ENCODE results near the gene MYOZ2.

Gene MYOZ2

GRCh38 chr4:119190354-119190753, 54.7 kb downstream of the MYOZ2 start (continued):
- TF ChIP-seq ZNF660 (tag by site-specific recombination; IDR thresholded peaks at IDR 0.05): no peak
- no peak for TF ChIP-seq ZNF341 (tag by site-specific recombination; IDR thresholded peaks at IDR 0.05; ENCODE audit: low read depth)
- TF ChIP-seq KLF16 (tag by site-specific recombination; IDR thresholded peaks at IDR 0.05): no peak
- no peak for TF ChIP-seq INSM2 (tag by site-specific recombination; IDR thresholded peaks at IDR 0.05)
- TF ChIP-seq ELK4 (IDR thresholded peaks at IDR 0.05; ENCODE audit: borderline replicate concordance, low read depth, low read length): no peak
- TF ChIP-seq ZNF248 (tag by site-specific recombination; IDR thresholded peaks at IDR 0.05): no peak
- TF ChIP-seq ZNF169 (tag by site-specific recombination; IDR thresholded peaks at IDR 0.05): no peak
- no peak for TF ChIP-seq ZBTB26 (tag by site-specific recombination; optimal IDR thresholded peaks at IDR 0.05)

GRCh38 chr4:119191505-119191904, 55.9 kb downstream of the MYOZ2 start:
- Histone ChIP-seq H3K4me1 (ENCODE audit: control insufficient read depth, insufficient read depth, low read length) (no peaks in the 10 kb centered on the region), H3K4me3 (ENCODE audit: low read depth, low read length) (no peak overlapping the region), H3K36me3 (ENCODE audit: control insufficient read depth in 2 of 2, insufficient read depth in 1 of 2, low read length in 2 of 2) (no peaks in the 10 kb centered on the region), H3K27ac (ENCODE audit: extremely low read depth, low read depth, low read length) (no peak overlapping the region), H3K9me3 (ENCODE audit: control insufficient read depth, insufficient read depth, low read depth, low read length) (no peaks in the 10 kb centered on the region)
- ChIA-PET POLR2A (no interaction called here), CTCF (no interaction called here)
- TF ChIP-seq PRDM4 (tag by site-specific recombination; IDR thresholded peaks at IDR 0.05) (no peak), ZNF211 (tag by site-specific recombination; IDR thresholded peaks at IDR 0.05; ENCODE audit: low read depth) (no peak), ZNF157 (tag by site-specific recombination; IDR thresholded peaks at IDR 0.05) (no peak), ZNF112 (tag by site-specific recombination; IDR thresholded peaks at IDR 0.05) (no peak), TCF7L2 (IDR thresholded peaks at IDR 0.05; ENCODE audit: borderline replicate concordance, low read depth, low read length) (no peak), ZNF175 (tag by site-specific recombination; IDR thresholded peaks at IDR 0.05) (no peak), ZNF174 (tag by site-specific recombination; IDR thresholded peaks at IDR 0.05) (no peak), ZNF549 (tag by site-specific recombination; IDR thresholded peaks at IDR 0.05) (no peak), KLF10 (tag by site-specific recombination; IDR thresholded peaks at IDR 0.05) (no peak), MYNN (tag by site-specific recombination; IDR thresholded peaks at IDR 0.05; ENCODE audit: borderline replicate concordance) (no peak)

GRCh38 chr4:119197772-119198212, 62.2 kb downstream of the MYOZ2 start:
- Histone ChIP-seq H3K4me3 (ENCODE audit: low read depth, low read length) (no peak overlapping the region), H3K36me3 (ENCODE audit: control insufficient read depth in 2 of 2, insufficient read depth in 1 of 2, low read length in 2 of 2) (no peaks in the 10 kb centered on the region), H3K9me3 (ENCODE audit: control insufficient read depth, insufficient read depth, low read depth, low read length) (no peaks in the 10 kb centered on the region), H3K27ac (ENCODE audit: extremely low read depth, low read depth, low read length) (no peak overlapping the region), H3K4me1 (ENCODE audit: control insufficient read depth, insufficient read depth, low read length) (no peaks in the 10 kb centered on the region)
- ChIA-PET POLR2A (no interaction called here), CTCF (no interaction called here)
- no peak for TF ChIP-seq ZNF449 (tag by site-specific recombination; IDR thresholded peaks at IDR 0.05)
- no peak for TF ChIP-seq OSR2 (tag by site-specific recombination; IDR thresholded peaks at IDR 0.05)
- no peak for TF ChIP-seq ZNF280D (tag by site-specific recombination; IDR thresholded peaks at IDR 0.05)
- no peak for TF ChIP-seq ZNF843 (tag by site-specific recombination; IDR thresholded peaks at IDR 0.05)
- no peak for TF ChIP-seq ZNF10 (tag by site-specific recombination; IDR thresholded peaks at IDR 0.05)
- no peak for TF ChIP-seq ZNF354C (tag by site-specific recombination; IDR thresholded peaks at IDR 0.05; ENCODE audit: borderline replicate concordance, low read depth)
